ENCODE results near the gene PLAAT5.
"Not testable (repeated sequence)": the region's sequence is repeated elsewhere in the genome, so short reads cannot be mapped to it uniquely, and the experiment has no call there.

PLAAT5 gene

DNA sequence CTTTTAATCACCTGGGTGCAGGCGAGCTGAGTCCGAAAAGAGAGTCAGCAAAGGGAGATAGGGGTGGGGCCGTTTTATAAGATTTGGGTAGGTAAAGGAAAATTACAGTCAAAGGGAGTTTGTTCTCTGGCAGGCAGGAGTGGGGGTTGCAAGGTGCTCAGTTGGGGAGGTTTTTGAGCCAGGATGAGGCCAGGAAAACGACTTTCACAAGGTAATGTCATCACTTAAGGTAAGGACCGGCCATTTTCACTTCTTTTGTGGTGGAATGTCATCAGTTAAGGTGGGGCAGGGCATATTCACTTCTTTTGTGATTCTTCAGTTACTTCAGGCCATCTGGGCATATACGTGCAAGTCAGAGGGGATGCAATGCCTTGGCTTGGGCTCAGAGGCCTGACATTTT, 38.4 kb upstream of the PLAAT5 start:
- H3K4me3 ChIP-seq (ENCODE audit: low read depth, low read length) = peak overlapping the region; percentile 31; the same call in 1 of the 2 replicates
- not testable (repeated sequence) for H3K9me3 ChIP-seq (ENCODE audit: control insufficient read depth, insufficient read depth, low read length); H3K36me3 ChIP-seq (ENCODE audit: control insufficient read depth, insufficient read depth, low read length); H3K27me3 ChIP-seq (ENCODE audit: control insufficient read depth, insufficient read depth, low read length)
- H3K9ac ChIP-seq (ENCODE audit: low read depth, low read length) = peak overlapping the region; percentile 88
- peaks cover 52% of the 10 kb centered on the region for H3K4me1 ChIP-seq (ENCODE audit: control insufficient read depth, insufficient read depth, low read length)
- H3K27ac ChIP-seq (ENCODE audit: low read depth, low read length) = peak overlapping the region; percentile 94

GRCh38 chr11:63528729-63529278, 37.8 kb upstream of the PLAAT5 start:
- Histone ChIP-seq H3K9ac (ENCODE audit: low read depth, low read length) (peak overlapping the region; percentile 88), H3K4me3 (ENCODE audit: low read depth, low read length) (peak overlapping the region; percentile 31; the same call in 1 of the 2 replicates), H3K27ac (ENCODE audit: low read depth, low read length) (peak overlapping the region; percentile 94), H3K4me1 (ENCODE audit: control insufficient read depth, insufficient read depth, low read length) (peaks cover 51% of the 10 kb centered on the region)
- not testable (repeated sequence) for H3K36me3 ChIP-seq (ENCODE audit: control insufficient read depth, insufficient read depth, low read length); H3K27me3 ChIP-seq (ENCODE audit: control insufficient read depth, insufficient read depth, low read length); H3K9me3 ChIP-seq (ENCODE audit: control insufficient read depth, insufficient read depth, low read length)

- Histone ChIP-seq H3K9ac (ENCODE audit: low read depth, low read length) (0 out of 2 replicates have a peak overlapping the region, but pooled peaks have one; percentile 34), H3K27ac (ENCODE audit: low read depth, low read length) (peak overlapping the region; percentile 65), H3K9me3 (ENCODE audit: control insufficient read depth, insufficient read depth, low read length) (peaks cover 15% of the 10 kb centered on the region)
Observed at GRCh38 chr11:63528156-63528555, 37.2 kb upstream of the PLAAT5 start.

GRCh38 chr11:63527667-63528066, 36.7 kb upstream of the PLAAT5 start:
- H3K27ac ChIP-seq (ENCODE audit: low read depth, low read length) = peak overlapping the region; percentile 65
- peaks cover 19% of the 10 kb centered on the region for H3K9me3 ChIP-seq (ENCODE audit: control insufficient read depth, insufficient read depth, low read length)
- peak overlapping the region; percentile 34 for H3K9ac ChIP-seq (ENCODE audit: low read depth, low read length)
- H3K4me1 ChIP-seq (ENCODE audit: control insufficient read depth, insufficient read depth, low read length) = peaks cover 40% of the 10 kb centered on the region
- H3K27me3 ChIP-seq (ENCODE audit: control insufficient read depth, insufficient read depth, low read length) = no peaks in the 10 kb centered on the region
- H3K4me3 ChIP-seq (ENCODE audit: low read depth, low read length) = 0 out of 2 replicates have a peak overlapping the region, but pooled peaks have one; percentile 2
- H3K36me3 ChIP-seq (ENCODE audit: control insufficient read depth, insufficient read depth, low read length) = no peaks in the 10 kb centered on the region; the same call in 1 of the 2 replicates

More at GRCh38 chr11:63528156-63528555, 37.2 kb upstream of the PLAAT5 start:
- not testable (repeated sequence) for H3K36me3 ChIP-seq (ENCODE audit: control insufficient read depth, insufficient read depth, low read length); H3K4me3 ChIP-seq (ENCODE audit: low read depth, low read length); H3K27me3 ChIP-seq (ENCODE audit: control insufficient read depth, insufficient read depth, low read length)
- peaks cover 45% of the 10 kb centered on the region for H3K4me1 ChIP-seq (ENCODE audit: control insufficient read depth, insufficient read depth, low read length)

GRCh38 chr11:63523151-63523550, 32.2 kb upstream of the PLAAT5 start:
- no peaks in the 10 kb centered on the region for H3K27me3 ChIP-seq (ENCODE audit: control insufficient read depth, insufficient read depth, low read length)
- peaks cover 7% of the 10 kb centered on the region for H3K4me1 ChIP-seq (ENCODE audit: control insufficient read depth, insufficient read depth, low read length)
- H3K27ac ChIP-seq (ENCODE audit: low read depth, low read length) = no peak overlapping the region
- no peak overlapping the region for H3K9ac ChIP-seq (ENCODE audit: low read depth, low read length)
- H3K4me3 ChIP-seq (ENCODE audit: low read depth, low read length) = no peak overlapping the region
- H3K36me3 ChIP-seq (ENCODE audit: control insufficient read depth, insufficient read depth, low read length) = no peaks in the 10 kb centered on the region; the same call in 1 of the 2 replicates
- H3K9me3 ChIP-seq (ENCODE audit: control insufficient read depth, insufficient read depth, low read length) = peaks cover 36% of the 10 kb centered on the region

DNA sequence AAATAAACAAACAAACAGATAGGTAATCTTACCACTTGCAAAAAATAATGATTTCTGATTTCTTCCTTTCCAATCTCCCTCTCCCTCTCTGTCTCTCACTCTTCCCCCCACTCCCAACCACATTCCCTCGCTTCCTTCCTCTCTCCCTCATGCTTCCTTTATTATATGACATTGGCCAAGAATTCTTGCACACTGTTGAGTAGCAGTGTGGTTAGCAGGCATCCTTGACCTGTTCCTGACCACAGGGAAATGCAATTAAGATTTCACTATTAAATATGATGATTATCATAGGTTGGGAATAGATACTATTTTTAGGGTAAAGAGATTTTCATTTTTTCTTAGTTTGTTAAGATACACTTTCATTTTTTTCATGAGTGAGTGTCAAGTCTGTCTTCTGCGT, 30.9 kb upstream of the PLAAT5 start:
- no peaks in the 10 kb centered on the region for H3K27me3 ChIP-seq (ENCODE audit: control insufficient read depth, insufficient read depth, low read length)
- no peak overlapping the region for H3K27ac ChIP-seq (ENCODE audit: low read depth, low read length)
- H3K9ac ChIP-seq (ENCODE audit: low read depth, low read length) = no peak overlapping the region

DNA sequence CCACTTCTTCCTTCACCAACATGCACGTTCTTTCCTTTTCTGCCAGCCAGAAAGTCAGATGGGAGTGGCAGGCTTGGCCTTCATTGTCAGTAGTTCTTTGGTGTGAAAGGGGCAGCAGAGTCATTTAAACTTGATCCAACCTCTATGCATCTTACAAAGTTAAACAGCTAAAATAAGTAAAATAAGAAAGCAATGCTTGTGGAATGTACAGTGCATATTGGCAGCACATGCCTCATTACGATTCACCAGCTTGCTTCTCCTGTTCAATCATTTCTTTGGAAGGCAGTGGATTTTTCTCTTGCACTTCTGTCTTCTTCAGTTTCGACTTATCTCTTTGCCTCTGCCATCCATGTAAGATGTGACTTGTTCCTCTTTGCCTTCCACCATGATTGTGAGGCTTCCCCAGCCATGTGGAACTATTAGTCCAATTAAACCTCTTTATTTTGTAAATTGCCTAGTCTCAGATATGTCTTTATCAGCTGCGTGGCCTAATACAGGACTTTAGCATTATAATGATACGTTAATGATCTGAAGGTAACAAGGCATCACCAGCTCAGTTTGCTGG, 29.7 kb upstream of the PLAAT5 start:
- peaks cover 36% of the 10 kb centered on the region for H3K9me3 ChIP-seq (ENCODE audit: control insufficient read depth, insufficient read depth, low read length)
- H3K27me3 ChIP-seq (ENCODE audit: control insufficient read depth, insufficient read depth, low read length) = no peaks in the 10 kb centered on the region
- H3K36me3 ChIP-seq (ENCODE audit: control insufficient read depth, insufficient read depth, low read length) = no peaks in the 10 kb centered on the region; the same call in 1 of the 2 replicates
- no peak overlapping the region for H3K4me3 ChIP-seq (ENCODE audit: low read depth, low read length)
- H3K4me1 ChIP-seq (ENCODE audit: control insufficient read depth, insufficient read depth, low read length) = no peaks in the 10 kb centered on the region
- H3K27ac ChIP-seq (ENCODE audit: low read depth, low read length) = no peak overlapping the region
- no peak overlapping the region for H3K9ac ChIP-seq (ENCODE audit: low read depth, low read length)

More for the DNA sequence above, 30.9 kb upstream of the PLAAT5 start:
- H3K9me3 ChIP-seq (ENCODE audit: control insufficient read depth, insufficient read depth, low read length) = peaks cover 36% of the 10 kb centered on the region
- H3K4me3 ChIP-seq (ENCODE audit: low read depth, low read length) = no peak overlapping the region
- no peaks in the 10 kb centered on the region for H3K4me1 ChIP-seq (ENCODE audit: control insufficient read depth, insufficient read depth, low read length)
- H3K36me3 ChIP-seq (ENCODE audit: control insufficient read depth, insufficient read depth, low read length) = no peaks in the 10 kb centered on the region; the same call in 1 of the 2 replicates

- Histone ChIP-seq H3K27me3 (ENCODE audit: control insufficient read depth, insufficient read depth, low read length) (no peaks in the 10 kb centered on the region), H3K36me3 (ENCODE audit: control insufficient read depth, insufficient read depth, low read length) (no peaks in the 10 kb centered on the region), H3K9me3 (ENCODE audit: control insufficient read depth, insufficient read depth, low read length) (peaks cover 25% of the 10 kb centered on the region), H3K4me1 (ENCODE audit: control insufficient read depth, insufficient read depth, low read length) (no peaks in the 10 kb centered on the region), H3K9ac (ENCODE audit: low read depth, low read length) (no peak overlapping the region), H3K27ac (ENCODE audit: low read depth, low read length) (no peak overlapping the region), H3K4me3 (ENCODE audit: low read depth, low read length) (no peak overlapping the region)
Observed at GRCh38 chr11:63518548-63518947, 27.6 kb upstream of the PLAAT5 start.

- Histone ChIP-seq H3K27ac (ENCODE audit: low read depth, low read length) (no peak overlapping the region), H3K9me3 (ENCODE audit: control insufficient read depth, insufficient read depth, low read length) (peaks cover 13% of the 10 kb centered on the region), H3K27me3 (ENCODE audit: control insufficient read depth, insufficient read depth, low read length) (no peaks in the 10 kb centered on the region), H3K9ac (ENCODE audit: low read depth, low read length) (no peak overlapping the region), H3K4me1 (ENCODE audit: control insufficient read depth, insufficient read depth, low read length) (no peaks in the 10 kb centered on the region), H3K36me3 (ENCODE audit: control insufficient read depth, insufficient read depth, low read length) (no peaks in the 10 kb centered on the region), H3K4me3 (ENCODE audit: low read depth, low read length) (no peak overlapping the region)
Observed at GRCh38 chr11:63517156-63517555, 26.2 kb upstream of the PLAAT5 start.

DNA sequence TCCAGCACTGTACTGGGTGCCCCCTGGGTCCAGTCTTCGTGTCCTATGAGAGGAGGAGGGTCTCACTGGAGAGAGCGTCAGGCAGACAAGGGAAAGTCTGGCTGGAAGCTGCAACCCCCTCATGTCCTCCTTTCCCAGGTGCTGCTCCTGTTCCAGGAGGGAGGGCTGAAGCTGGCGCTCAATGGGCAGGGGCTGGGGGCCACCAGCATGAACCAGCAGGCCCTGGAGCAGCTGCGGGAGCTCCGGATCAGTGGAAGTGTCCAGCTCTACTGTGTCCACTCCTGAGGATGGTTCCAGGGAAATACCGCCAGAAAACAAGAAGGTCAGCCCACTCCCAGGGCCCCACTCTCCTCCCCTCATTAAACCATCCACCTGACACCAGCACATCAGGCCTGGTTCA, 25.1 kb upstream of the PLAAT5 start:
- H3K27me3 ChIP-seq (ENCODE audit: control insufficient read depth, insufficient read depth, low read length) = no peaks in the 10 kb centered on the region
- no peaks in the 10 kb centered on the region for H3K36me3 ChIP-seq (ENCODE audit: control insufficient read depth, insufficient read depth, low read length)
- H3K4me1 ChIP-seq (ENCODE audit: control insufficient read depth, insufficient read depth, low read length) = peaks cover 3% of the 10 kb centered on the region; the same call in 1 of the 2 replicates
- no peak overlapping the region for H3K4me3 ChIP-seq (ENCODE audit: low read depth, low read length)
- no peak overlapping the region for H3K27ac ChIP-seq (ENCODE audit: low read depth, low read length)
- H3K9me3 ChIP-seq (ENCODE audit: control insufficient read depth, insufficient read depth, low read length) = peaks cover 8% of the 10 kb centered on the region
- H3K9ac ChIP-seq (ENCODE audit: low read depth, low read length) = no peak overlapping the region

DNA sequence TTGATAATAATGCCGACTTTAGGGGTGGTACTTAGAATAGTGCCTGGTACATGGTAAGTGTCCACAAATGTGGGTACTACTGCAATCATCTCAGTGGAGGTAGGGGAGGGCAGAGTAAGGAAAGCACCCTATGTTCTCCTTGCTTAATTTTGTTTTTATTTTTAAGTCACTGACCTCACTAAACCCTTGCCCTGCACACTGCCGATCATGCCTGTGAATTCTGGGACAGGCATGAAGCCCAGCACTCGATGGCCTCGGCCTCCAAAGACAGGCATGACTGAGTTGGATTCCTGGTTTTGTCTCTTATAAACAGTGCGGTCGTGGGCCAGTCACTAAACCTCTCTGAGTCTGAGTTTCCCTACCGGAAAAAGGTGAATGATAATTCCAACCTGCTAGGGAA, 21.8 kb upstream of the PLAAT5 start:
- no peaks in the 10 kb centered on the region for H3K9me3 ChIP-seq (ENCODE audit: control insufficient read depth, insufficient read depth, low read length)
- no peaks in the 10 kb centered on the region for H3K36me3 ChIP-seq (ENCODE audit: control insufficient read depth, insufficient read depth, low read length)
- H3K4me3 ChIP-seq (ENCODE audit: low read depth, low read length) = no peak overlapping the region
- H3K9ac ChIP-seq (ENCODE audit: low read depth, low read length) = no peak overlapping the region
- H3K27me3 ChIP-seq (ENCODE audit: control insufficient read depth, insufficient read depth, low read length) = no peaks in the 10 kb centered on the region
- no peak overlapping the region for H3K27ac ChIP-seq (ENCODE audit: low read depth, low read length)
- peaks cover 7% of the 10 kb centered on the region; the same call in 1 of the 2 replicates for H3K4me1 ChIP-seq (ENCODE audit: control insufficient read depth, insufficient read depth, low read length)

Measured in HUES48 (cell line).